ENCODE data around the gene MAP2K3.
"Not testable (repeated sequence)": the region's sequence is repeated elsewhere in the genome, so short reads cannot be mapped to it uniquely, and the experiment has no call there.

Gene MAP2K3

DNA sequence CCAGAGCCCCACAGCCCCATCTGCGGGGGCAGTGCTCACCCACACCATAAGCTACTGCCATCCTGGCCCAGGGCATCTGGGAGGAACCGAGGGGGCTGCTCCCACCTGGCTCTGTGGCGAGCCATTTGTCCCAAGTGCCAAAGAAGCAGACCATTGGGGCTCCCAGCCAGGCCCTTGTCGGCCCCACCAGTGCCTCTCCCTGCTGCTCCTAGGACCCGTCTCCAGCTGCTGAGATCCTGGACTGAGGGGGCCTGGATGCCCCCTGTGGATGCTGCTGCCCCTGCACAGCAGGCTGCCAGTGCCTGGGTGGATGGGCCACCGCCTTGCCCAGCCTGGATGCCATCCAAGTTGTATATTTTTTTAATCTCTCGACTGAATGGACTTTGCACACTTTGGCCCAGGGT lies 29.8 kb downstream of the MAP2K3 start:
- not testable (repeated sequence) for DNase-seq

DNA sequence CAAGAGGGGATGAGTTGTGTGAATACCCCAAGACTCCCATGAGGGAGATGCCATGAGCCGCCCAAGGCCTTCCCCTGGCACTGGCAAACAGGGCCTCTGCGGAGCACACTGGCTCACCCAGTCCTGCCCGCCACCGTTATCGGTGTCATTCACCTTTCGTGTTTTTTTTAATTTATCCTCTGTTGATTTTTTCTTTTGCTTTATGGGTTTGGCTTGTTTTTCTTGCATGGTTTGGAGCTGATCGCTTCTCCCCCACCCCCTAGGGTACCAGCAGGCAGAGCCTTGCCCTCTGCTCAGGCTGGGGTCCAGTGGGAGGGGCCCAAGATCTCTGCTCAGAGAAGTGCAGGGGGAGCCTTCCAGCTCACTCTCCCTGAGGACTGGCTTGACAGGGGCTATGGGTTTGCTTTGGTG lies 30.2 kb downstream of the MAP2K3 start:
- DNase-seq, result not testable (repeated sequence)

DNA sequence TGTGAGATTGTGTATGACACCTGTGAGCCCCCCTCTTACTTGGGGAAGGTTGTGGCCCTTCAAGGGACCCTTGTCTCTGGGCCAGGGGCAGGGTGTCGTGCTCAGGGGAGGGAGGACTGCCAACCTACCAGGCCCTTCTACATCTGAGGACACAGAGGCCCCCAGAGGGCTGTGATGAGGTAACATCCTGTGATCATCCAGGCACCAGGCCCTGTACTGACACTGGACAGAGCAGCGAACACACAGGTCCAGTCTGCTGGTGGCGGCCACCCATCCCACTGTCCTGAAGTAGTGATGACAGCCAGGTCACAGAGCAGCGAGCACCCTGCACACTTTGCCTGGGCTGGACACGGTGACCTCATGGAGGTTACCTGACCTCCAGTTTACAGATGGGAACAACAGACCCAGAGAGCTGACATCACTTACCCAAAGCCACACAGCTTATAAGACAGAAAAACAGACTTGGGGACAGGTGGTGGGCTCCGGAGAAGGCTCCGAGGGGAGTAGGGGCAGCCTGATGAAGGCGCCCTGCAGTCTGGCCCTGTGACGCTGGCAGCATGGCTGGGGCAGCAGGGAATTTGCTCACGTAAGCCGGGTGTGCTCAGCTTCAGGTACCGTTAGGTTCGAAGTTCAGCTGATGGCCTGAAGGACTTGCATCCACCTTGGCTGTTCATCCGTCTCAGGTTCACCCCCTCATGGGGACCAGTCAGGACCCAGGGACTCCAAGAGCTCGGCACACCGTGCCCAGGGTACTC lies 30.9 kb downstream of the MAP2K3 start:
- DNase-seq, result not testable (repeated sequence)

GRCh38 chr17:21316212-21316886 lies 31.8 kb downstream of the MAP2K3 start:
- not testable (repeated sequence) for DNase-seq

DNA sequence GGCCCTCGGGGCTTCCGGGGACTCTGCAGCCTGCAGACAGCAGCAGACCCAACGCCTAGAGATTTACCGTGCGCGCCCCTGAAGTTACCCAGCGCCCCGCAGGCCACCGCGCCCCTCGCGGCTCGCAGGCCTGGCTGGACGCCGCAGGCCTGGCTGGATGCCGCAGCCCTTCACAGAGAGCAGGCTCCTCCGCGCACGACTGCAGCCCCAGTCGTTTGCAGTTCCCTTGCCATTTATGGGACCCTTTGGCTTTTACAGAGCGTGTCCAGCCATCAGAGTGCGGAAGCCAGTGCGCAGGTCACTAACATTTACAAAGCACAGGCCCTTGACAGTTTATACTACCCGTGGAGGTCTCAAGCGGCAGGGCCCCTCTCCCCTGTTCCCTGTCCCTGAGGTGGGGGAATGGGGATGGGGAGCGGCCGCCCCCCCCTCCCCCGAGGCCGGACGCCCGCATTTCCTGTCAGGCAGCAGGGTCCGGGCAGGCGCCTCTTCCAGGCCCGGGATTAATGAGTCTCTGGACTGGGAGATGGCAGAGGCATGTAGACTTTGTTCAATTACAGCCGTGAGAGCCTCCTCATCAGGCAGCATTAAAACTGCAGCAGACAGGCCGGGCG lies 32.5 kb downstream of the MAP2K3 start:
- DNase-seq, result not testable (repeated sequence)

DNA sequence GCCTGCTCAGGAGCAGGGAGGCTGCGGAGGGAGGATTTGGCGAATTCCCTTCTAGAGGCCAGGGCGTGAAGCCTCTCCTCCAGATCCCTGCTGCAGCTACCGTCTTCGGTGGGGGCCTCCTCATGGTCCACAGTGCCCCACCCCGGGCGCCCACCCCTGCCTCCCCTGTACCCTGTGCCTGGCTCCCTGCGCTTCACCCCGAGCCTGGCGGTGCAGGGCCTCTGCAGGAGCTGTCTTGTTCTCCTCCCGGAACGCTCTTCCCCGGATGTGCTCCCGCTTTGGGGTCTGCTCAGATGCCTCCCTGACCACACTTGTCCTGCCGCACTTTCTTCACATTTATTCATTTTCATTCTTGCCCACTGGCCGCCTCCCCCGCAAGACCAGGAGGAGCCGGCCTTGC lies 33.3 kb downstream of the MAP2K3 start:
- DNase-seq, result not testable (repeated sequence)

DNA sequence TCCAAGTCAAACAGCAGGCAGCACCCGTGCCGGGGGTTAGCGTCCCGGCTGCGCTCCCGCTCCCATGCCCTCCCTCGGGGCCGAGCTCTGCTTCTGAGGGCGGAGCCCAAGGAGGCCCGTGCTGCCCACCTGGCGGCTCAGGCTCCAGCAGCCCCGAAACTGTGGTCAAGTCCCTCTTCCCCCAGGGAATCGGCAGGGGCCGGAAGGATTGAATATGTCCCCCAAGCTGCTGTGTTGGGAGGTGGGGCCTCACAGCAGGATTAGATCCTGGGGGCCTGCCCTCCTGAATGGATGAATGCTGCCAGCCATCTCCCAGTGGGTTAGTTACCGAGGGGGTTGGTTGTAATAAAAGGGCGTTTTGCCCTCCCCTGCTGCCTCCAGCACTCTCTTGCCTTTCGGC lies 33.9 kb downstream of the MAP2K3 start:
- no peak for DNase-seq

- DNase-seq, result not testable (repeated sequence)
Observed at GRCh38 chr17:21318856-21319255, 34.3 kb downstream of the MAP2K3 start.

- not testable (repeated sequence) for DNase-seq
Observed at GRCh38 chr17:21319256-21319655, 34.7 kb downstream of the MAP2K3 start.

DNA sequence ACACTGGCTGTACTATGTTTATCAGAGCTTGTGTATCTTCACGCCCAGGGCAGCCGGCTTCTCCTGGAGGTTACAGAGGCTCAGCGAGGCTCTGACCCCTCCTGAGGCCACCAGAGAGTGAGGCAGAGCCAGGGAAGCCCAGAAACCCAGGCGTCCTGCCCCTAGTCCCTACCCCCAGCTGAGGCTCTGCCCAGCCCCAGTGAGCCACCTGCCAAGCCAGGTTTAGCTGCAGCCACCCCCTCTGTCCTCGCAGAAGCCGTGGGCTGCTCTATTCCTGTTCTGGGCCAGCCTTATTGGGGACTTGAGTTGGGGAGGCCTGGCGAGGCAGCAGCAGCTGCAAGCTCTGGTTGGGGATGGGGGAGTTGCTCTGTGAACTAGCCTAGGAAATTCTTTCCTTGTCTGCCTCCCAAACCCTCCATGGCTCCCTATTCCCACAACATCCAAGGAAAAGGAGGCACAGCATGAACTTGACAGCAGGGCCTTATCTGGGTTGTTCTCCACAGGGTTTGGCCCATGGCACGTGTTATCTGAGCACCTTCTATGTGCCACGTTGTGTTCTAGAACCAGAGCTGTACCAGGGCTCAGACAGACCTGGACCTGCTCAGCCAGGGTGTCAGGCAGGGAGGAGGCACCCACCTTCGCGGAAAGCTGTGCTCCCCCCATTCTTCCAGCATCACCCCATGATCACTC lies 35.3 kb downstream of the MAP2K3 start:
- DNase-seq, result not testable (repeated sequence)

DNA sequence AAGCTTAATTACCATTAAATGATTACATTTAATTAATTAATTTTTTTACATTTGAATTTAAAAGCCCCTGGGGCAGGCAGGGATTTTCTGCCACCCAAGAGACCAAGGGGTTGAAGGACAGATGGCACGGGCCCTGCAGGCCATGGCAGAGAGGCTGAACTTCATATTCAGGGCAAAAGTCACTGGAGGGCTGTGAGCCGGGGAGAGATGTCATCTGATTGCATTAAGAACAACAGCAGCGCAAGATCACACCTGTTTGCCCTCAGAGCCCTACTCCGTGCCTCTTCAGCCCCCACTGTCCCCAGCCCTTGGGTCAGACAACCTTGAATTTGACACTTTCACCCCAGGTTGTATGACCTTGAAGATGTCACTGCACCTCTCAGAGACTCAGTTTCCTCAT lies 35.9 kb downstream of the MAP2K3 start:
- not testable (repeated sequence) for DNase-seq

DNA sequence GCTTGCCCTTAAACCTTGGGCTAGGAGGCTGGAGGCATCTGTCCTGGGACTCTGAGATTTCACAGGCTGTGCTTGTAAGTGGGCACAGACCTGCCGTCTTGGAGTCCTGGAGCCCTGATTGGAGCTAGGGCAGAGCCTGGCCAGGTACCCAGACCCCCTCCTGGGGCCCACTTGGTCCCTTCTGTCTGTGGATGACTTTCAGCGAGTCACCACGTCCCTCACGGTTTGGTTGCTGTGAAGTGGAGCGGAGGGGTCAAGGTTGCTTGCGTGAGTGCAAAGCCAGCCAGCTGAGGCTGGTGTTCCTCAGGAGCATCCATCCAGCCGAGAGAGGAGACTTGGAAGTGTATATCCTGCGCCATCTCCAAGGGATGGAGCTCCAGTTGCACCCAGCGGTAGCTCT lies 36.5 kb downstream of the MAP2K3 start:
- DNase-seq, result not testable (repeated sequence)

DNA sequence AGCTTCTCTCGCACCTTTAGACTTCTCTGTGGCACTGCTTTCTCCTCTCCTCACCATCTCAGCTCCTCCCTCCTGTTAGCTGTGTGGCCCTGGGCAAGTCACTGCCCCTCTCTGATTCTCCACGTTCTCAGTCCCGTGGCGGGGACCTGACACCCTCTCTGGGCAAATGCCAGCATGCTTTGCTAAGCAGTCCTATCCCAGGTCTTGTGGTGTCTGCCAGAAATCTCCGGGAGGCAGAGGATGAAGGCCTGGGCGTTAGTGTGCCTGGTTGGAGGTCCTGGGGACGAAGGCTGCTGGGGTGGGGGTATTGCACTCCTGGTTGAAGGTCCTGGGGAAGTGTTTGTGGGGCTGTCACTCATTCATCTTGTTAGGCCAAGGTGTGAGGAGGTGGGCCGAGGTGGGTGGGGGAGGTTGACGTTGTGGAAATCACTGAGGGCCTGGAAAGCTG lies 37.3 kb downstream of the MAP2K3 start:
- not testable (repeated sequence) for DNase-seq

GRCh38 chr17:21323257-21324111 lies 39.0 kb downstream of the MAP2K3 start:
- not testable (repeated sequence) for DNase-seq

DNA sequence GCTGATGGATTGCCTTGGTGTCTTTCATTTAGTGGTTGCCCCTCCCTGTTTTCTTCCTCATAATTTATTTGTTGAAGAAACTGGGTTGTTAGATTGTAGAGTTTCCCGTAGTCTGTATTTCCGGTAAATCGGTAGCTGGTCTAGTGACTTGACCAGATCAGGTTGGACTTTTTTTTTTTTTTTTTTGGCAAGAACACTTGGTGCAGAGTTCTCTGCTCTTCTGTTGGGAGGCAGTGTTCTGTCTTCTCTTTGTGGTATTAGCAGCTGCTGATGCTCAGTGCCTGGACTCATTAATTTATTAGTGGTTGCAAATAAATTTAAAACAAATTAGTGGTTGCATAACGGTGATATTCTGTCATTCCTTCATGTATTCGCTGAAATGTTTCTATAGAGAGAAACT lies 40.2 kb downstream of the MAP2K3 start:
- DNase-seq, result not testable (repeated sequence)

- DNase-seq, result not testable (repeated sequence)
Observed at GRCh38 chr17:21327921-21328320, 43.4 kb downstream of the MAP2K3 start.

GRCh38 chr17:21328778-21329177 lies 44.3 kb downstream of the MAP2K3 start:
- DNase-seq, result not testable (repeated sequence)

DNA sequence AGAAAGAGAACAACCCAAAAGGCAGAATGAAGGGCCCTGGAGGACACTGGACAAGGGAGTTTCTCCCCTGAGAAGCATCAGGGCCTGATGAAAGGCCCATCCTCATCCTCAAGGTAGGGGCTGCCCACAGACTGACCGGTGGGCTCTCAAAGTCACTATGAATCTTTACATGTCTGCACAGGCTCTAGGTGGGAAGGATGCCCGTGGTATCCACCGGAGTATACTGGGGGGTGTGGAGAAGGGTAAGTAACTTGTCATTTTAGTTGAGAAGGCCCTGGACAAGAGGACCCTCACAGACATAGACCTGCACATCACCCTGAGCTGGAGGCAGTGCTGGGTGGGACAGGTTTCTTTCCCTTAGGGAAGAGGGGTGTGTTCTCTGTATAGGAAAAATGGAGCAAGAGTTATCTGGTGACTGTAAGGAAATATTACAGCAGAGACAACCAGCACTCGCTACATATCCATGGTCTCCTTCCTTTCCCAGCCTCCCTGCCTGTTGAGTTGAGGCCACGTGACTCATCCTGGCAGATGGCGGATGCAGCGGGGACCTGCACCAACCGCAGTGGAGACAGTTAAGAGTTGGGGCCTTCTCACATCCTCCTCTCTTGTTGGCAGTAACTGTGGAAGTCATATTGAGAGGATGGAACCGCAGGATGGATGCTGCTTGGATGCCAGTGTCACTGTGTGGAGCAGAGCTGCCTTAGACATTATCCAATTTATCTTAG lies 46.1 kb downstream of the MAP2K3 start:
- DNase-seq, result no peak

GRCh38 chr17:21336541-21337294 lies 52.2 kb downstream of the MAP2K3 start:
- not testable (repeated sequence) for DNase-seq

DNA sequence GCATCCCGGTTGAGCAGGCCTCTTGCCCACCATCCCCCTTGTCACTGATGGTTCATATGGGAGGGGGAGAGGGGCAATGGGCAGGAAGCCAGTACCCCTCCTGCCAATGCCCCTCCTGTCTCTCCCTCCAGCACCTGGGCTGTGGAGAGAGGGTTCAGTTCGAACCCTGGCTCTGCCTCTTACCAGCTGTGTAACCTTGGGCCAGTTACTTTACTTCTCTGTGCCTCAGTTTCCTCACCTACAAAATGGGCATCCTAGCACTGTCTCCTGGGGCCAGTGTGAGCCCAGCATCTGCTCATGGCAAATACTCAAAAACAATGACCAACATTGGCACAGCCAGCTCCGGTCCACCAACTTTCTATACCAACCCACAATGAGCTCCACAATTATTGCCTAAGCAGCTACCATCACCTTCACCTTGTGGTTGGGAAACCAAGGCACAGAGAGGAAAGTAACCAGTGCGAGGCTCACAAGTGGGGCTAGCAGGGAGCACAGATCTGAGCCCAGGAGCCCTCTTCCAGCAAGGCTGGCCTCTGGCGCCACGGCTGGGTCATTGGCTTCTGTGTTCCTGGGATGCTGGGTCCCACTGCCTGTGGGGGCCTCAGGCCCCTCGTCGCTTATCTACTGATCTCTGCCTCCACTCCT lies 53.6 kb downstream of the MAP2K3 start:
- DNase-seq, result not testable (repeated sequence)

Data from NCI-H1048 (cell line).